HG03432 (cell line): ENCODE data around the gene MPC1.
"Not testable (repeated sequence)": the region's sequence is repeated elsewhere in the genome, so short reads cannot be mapped to it uniquely, and the experiment has no call there.

Experiments used
- ATAC-seq: cut with Tn5 transposase; IDR thresholded peaks from one replicate; pipeline ENCODE4 v1.9.1; 2021; ENCODE audit warnings: mild to moderate bottlenecking, moderate library complexity; ENCODE audit not compliant: unreplicated experiment

The MPC1 gene

DNA sequence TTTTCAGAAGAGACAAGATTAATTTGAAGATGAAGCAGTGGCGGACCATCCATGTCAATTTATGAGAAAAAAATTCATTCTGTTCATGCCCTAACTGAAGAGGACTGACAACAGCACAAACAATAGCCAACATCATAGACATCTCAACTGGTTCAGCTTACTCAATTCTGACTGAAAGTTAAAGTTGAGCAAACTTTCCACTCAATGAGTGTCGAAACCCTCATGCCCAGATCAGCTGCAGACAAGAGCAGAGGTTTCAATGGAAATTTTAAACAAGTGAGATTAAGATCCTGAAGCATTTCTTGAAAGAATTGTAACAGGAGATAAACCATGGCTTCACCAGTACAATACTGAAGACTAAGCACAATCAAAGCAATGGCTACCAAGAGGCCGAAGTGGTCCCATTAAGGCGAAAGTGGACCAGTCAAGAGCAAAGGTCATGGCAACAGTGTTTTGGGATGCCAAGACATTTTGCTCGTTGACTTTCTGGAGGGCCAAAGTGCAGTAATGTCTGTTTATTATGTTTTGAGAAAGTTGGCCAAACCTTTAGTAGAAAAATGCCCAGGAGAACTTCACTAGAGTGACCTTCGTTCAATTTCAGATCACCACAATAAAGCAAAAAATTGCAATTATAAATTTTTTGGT, 34.3 kb downstream of the MPC1 start:
- no peak for ATAC-seq

DNA sequence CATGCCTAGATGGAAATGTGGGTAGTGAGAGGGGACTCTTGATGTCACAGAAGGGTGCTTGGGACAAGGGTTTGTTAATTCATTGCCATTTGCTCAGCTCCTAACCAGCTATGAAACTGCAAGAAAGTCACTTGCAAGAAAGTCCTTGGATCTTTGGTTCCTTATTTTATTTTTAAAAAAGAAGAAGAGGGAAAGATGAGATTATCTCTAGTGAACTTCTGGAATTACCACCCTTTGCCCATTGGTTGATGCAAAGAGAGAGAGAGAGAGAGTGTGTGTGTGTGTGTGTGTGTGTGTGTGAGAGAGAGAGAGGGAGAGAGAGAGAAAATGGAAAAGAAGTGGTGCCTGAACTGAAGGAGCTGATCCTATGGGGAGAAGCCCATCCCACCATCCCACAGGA, 35.8 kb downstream of the MPC1 start:
- no peak for ATAC-seq

DNA sequence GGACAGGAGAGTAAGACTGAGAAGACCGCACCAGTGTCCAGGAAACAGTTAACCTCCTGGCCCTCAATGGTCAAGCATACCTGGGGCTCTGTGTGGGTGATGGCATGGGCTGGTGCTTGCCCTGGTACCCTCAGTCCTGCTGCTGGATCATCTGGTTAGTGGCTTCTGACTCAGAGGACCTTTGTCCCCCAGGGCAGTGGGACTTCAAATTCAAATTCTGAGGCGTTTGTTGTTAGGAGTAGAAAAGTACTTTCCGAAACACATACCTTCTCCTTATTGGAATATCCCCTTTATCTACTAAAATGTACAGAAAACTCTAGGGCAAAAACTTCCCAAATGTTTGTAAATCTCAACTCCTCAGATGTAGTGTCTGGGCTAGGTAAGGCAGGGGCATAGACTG, 36.3 kb downstream of the MPC1 start:
- ATAC-seq = no peak

DNA sequence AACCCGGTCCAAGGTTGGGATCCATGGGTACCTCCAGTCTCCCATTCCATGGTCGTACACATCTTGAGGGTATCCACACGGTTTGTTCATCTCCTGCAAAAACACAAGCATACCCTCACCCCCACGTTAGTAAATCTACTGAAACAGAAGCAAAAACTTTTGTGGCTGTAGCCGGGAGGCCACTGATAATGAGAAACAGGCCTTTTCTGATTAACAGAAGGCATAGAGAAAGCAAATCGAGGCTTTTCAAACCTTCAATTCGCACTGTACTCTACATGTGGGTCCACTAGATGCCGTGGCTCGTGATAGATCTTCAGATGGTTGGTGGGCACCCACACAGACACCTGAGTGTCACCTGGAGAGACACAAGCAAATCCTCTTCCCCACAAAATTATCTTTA, 37.1 kb downstream of the MPC1 start:
- not testable (repeated sequence) for ATAC-seq

DNA sequence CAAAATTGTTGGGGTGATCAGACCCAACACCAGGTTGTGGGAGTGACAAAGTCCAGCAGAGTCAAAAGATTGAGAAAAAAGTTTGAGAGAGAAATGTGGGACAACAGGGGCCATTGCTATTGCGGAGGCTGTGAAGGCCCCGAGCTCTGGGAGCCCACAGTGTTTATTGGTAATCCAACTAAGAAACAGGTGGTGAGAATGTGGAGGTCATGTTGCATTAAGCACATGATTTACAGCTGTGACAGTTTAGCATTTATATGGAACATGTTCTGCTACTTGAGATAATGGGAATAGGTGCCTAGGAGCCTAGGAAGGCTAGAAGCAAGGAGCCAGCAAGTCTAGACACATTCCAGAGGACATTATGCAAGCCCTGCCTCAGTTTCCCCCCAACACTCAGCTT, 37.8 kb downstream of the MPC1 start:
- ATAC-seq = not testable (repeated sequence)

DNA sequence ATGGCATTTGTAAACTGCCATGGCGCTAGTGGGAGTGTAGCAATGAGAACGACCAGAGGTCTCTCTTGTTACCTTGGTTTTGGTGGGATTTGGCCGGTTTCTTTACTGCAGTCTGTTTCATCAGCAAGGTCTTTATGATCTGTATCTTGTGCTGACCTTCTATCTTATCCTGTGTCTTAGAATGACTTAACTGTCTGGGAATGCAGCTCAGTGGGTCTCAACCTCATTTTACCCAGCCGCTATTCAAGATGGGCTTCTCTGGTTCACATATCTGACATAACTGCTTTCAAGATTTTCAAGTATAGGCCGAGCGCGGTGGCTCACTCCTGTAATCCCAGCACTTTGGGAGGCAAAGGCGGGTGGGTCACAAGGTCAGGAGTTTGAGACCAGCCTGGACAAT, 38.5 kb downstream of the MPC1 start:
- ATAC-seq = no peak

DNA sequence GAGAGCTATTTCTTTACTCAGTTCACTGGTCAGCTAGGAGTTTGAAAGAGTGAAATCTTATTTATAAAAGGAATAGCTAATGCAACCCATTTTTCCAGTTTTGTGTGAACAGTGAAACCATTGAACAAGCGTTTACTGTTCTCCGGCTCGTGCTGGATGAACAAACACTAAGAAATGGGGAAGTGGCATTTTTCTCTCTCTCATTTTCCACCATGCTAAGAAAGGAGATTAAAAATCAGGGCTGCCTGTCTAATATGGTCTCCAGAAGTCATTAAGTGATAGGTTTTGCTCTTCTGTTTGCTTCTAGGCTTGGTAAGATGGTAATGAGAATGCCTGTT, 39.6 kb downstream of the MPC1 start:
- peak; percentile 18 for ATAC-seq

DNA sequence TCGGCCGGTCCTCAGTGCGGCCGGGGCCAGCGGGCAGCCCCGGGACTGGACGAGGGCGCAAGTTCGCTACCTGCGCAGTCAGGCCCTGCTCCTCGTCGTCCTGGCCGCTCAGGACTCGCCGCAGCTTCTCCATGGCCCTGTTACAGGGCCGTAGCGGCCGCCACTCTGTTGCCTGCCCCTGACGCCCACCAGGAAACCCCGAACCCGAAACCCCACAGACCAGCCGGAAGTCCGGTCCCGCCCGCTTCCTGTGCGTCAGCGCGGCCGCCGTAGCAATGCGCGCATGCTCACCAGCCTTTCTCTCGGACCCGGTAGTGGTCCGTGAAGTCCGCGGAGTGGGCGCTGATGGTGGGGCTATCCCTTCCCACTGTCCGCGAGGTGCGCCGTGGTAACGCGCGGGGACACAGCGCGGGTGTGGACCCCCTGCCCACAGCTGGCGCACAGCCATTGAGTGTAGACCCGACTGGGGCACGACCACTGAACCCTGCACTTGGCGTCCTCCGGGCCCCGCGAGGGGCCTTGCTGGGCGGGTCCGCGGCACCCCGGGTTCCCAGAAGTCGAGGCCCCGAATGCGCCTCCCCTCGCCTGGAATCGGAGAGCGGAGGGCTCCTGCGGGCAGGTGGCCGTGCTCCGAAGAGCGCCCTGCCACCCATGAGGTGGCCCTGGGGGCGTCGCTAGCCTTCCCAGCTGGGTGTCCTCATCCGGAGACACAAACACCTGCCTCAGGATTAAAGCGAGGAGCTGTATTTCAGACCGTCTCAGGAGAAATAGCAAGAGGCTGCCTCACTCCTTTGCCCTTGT, 40.2 kb downstream of the MPC1 start, which contains the start of gene SFT2D1:
TSS of gene SFT2D1 (minus strand) at position 197 of the 801 bp plus-strand sequence. CDS start at position 133, 64 bp downstream.
- peak; percentile 95 for ATAC-seq

DNA sequence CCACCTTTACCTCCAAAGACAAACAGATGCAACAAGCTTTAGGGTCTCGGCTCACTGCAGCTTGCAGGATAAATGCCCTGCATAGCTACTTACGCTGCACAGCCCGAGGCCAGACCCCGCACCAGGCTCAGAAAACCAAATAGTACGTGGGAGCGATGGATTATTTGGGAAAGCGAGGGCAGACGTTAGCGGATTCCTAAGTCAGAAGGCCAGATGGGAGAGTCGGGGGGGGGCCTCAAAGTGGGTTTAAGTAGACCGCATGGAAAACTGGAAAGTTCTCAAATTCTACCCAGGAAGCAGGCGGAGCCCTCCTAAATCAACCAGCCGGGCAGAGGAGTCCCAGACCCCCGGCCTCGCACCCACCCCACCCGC, 40.8 kb downstream of the MPC1 start:
- ATAC-seq = no peak

DNA sequence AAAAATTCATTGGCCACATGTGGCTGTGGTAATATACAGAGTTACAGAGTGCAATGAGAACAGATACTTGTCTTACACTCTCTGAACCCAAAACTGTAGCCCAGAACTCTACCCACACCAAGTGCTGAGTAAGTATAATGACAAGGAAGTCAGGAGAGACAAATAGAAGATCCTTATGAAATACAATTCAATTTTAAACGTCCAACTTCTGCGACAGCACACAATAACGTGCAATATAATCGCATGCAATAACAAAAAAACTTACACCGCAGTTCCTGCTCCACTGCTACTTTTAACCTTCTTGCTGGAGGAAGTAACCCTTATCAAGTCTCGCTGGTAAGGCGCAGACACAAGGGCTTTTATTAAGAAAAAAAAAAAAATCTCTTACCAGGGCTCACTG, 41.3 kb downstream of the MPC1 start:
- no peak for ATAC-seq

DNA sequence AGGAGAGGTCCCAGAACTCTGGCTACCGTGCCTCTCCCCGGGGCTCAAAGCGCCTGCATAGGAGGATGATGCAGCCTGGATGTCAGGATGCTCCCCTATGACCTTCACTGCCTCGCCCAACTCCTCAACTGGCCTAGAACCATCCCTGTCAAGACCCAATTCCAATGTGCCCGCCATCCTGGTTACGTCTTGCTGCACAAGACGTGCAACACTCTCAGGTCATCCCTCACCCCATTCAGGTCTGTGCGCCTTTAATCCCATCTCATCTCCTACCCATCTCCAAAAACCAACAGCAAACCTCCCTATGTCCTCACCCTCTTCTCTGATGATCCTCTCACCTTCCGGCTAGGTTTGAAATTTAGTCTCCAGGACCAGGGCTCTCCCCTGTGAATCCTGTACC, 43.9 kb downstream of the MPC1 start:
- ATAC-seq = no peak

DNA sequence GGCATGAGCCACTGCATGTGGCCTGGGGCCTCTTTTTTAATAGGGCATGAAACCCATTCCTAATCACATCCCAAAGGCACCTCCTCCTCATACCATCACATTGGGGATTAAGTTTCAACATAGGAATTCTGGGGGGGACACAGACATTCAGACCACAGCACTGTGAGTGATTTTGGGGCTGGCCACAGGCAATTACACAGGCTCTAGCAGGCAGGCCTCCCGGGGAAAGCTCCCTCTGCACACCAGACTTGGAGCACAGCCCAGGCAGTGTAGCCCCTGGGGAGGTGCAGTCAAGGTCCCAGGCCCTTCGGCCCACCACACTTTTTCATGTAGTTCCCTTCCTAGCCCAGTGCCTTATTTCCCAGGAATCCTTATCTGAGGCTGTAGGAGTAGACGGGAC, 45.9 kb downstream of the MPC1 start:
- no peak for ATAC-seq

DNA sequence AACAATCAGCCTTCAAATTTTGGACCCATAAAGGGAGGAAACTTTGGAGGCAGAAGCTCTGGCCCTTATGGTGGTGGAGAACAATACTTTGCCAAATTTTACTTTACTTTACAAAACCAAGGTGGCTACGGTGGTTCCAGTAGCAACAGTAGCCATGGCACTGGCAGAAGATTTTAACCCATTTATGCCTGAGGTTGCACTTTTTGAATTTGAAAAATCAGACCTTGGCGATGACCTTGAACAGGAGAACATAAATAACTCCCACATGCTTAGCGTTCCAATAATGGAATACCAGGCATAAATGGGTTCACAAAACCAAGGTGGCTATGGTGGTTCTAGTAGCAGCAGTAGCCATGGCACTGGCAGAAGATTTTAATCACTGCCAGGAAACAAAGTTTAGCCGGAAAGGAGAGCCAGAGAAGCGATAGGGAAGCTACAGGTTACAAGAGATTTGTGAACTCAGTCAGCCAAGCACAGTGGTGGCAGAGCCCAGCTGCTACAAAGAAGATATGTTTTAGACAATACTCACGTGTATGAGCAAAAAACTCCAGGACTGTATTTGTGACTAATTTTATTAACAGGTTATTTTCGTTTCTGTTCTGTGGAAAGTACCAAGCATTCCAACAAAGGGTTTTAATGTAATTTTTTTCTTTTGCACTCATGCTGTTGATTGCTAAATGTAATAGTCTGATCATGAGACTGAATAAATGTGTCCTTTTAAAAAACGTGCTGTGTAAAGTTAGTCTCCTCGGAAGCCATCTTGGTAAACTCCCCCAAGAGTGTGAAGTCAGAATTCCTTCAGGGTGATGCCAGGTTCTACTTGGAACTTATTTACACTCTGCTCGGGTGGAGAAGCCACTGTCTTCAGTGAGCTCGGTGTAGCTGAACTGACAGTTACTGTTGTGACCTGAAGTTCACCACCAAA, 47.1 kb downstream of the MPC1 start:
- ATAC-seq = peak; percentile 53

DNA sequence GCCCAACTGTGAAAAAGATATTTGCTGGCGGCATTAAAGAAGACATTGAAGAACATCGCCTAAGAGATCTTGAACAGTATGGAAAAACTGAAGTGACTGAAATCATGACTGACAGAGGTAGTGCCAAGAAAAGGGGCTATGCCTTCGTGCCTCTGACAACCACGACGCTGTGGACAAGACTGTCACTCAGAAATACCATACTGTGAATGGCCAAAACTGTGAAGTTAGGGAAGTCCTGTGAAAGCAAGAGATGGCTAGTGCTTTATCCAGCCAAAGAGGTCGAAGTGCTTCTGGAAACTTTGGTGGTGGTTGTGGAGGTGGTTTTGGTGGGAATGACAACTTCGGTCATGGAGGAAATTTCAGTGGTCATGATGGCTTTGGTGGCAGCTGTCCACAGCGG, 47.9 kb downstream of the MPC1 start:
- ATAC-seq = no peak

DNA sequence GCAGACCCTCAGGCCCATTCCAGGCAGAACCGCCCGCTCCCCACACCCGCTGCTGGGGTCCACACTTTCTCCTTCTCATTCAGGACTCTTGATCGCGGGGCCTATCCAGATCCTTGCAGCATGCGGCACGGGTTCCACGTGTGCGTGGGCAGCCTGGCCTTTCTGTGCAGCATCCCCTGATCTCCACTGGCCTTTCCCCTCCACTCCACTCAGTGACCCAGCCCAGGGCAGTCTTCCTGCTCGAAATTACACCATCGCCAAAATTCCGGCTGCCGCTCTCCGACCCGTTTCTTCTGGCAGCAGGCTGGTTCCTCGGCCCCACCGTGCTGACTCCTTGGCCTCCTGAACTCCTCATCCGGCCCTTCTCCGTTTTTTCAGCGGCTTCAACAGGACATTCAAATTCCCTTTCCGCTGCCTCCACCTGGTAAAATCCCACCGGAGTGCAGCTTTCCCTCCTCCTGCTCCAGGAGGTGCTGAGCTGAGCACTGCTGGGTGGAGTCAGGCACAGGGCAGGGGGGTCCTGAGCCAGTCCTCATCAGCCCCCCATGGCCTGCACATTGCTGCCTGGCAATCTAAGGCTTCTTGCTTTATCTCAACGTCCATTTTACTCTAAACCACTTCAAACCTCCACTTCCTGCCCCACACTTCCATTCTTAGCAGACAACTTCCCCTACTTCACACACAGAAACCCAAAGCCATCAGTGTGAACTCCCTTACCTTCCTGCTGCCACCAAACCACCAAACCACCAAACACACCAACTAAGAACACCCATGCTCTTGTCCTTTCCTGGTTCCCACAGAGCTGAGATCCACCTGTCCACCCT, 49.4 kb downstream of the MPC1 start:
- peak; percentile 75 for ATAC-seq

DNA sequence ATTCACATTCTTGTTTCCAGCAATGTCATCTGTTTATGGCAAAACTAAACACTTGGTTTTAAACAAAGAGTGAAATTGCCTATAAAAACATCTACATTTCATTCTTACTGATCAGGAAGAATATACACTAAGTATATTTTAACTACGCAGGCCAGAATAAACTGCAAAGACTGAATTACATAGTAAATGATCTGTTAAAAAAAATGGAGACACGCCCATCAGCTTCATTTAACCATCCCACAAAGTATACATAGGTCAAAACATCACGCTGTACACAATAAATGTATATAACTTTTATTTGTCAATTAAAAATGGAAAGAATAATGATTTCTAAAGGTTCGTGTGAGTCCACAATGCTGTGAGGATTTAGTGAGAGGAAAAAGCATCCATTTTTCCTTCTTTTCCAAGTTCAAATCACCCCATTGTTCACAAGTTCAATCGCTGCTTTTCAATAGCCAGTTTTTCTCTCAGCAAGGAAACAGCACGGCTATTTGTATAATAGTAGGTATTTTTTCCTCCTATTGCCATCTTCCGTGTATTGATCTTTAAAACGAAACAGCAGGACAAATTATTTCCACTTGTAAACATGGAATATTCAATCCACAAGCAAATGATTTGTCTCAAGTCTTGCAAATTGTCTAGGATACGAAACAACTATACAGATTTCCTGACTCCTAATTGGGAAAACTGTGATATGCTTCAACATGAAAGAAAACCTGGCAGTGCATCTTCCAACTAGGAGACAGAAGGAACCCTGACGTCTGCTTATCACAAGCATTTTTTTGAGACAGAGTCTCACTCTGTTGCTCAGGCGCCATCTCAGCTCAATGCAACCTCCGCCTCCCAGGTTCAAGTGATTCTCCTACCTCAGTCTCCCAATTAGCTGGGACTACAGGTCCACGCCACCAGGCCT, 51.0 kb downstream of the MPC1 start:
- no peak for ATAC-seq

DNA sequence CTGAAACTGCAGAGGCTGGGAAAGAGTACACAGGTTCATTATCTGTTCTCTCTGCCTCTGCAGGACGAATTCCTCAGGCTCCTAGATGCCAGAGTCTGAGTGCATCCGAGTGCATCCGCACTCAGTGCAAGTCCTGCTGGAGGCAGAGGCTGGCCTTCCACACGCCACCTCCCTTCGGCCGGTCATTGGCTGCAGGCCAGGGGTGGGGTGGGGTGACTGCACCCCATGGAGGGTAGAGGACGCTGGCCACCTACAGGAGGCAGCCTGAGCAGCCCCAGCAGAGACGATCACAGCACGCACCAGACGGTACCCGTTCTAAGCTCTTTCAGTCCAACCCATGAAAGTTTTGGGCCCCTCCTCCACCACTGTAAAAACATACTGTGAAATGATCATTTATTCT, 52.1 kb downstream of the MPC1 start:
- no peak for ATAC-seq

DNA sequence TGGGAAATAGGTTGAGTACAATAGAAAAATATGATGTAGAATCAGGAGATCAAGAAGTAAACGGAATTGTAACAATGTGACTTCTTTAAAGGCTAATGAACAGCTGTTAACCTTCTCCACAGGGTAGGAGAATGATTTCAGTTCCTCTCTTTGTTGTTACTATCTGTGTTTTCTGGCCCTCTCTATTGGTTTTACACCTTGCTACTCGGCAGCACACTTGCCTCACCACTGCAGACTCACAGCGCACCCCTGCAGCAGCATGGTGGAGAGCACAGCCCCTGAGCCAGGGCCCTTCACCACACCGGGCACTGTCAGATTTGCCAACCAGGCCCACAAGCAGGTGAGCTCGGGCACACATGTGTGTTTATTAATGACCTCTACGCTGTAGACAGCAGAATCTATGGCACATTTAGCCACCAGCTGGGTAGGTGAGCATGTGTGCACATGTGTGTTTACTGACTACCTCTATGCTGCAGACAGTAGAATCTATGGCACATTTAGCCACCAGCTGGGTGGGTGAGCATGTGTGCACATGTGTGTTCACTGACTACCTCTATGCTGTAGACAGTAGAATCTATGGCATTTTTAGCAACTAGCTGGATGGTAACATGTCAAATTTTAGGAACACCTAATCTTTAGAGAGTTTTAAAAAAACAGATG, 57.2 kb downstream of the MPC1 start:
- peak; percentile 96 for ATAC-seq

DNA sequence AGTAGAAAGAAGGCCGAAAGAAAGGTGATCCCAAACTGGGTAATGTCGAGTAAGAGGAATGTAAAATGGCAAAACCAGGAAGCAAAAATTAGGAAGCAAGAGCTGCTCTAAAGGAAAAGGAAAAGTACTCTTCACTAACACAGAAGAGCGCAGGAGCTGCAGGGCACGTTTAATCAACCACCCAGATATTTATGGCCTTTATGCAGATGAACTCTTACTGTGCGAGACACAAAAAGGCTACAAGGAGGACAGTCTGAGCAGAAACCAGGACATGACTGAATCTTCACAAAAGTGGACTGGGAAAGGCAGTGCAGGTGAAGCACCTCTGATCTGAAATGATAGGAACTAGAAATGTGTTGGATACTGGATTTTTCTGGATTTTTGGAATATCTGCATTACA, 59.3 kb downstream of the MPC1 start:
- no peak for ATAC-seq
